H9 (cell line): Measurements from ENCODE around the gene C13orf46. TPM values are rescaled to one million over a fixed set of nuclear protein-coding genes. Genes with fewer than 3 reads are reported as not detected.

ENCODE experiments used
- DNase-seq: peaks from one replicate; pipeline ENCODE4 v3.0.0-alpha.2; 2017
- H2AFZ ChIP-seq: one replicate; pipeline ENCODE4 v1.6.1; 2013; ENCODE audit warnings: mild to moderate bottlenecking, low read length, control low read depth, moderate library complexity
- H2AK5ac ChIP-seq: 2 replicates; pipeline ENCODE4 v1.6.1; 2013; ENCODE audit warnings: low read length, control low read depth, mixed read lengths; ENCODE audit not compliant: insufficient read length
- H2BK120ac ChIP-seq: one replicate; pipeline ENCODE4 v1.6.1; 2013; ENCODE audit warnings: low read depth, mild to moderate bottlenecking, low read length, control low read depth, inconsistent platforms; ENCODE audit not compliant: poor library complexity, severe bottlenecking
- H2BK12ac ChIP-seq: 2 replicates; pipeline ENCODE4 v1.6.1; 2013; ENCODE audit warnings: low read length, control low read depth, mixed read lengths, low read depth; ENCODE audit not compliant: insufficient read length
- H2BK15ac ChIP-seq: 2 replicates; pipeline ENCODE4 v1.6.1; 2013; ENCODE audit warnings: low read depth, low read length, control low read depth
- H2BK20ac ChIP-seq: one replicate; pipeline ENCODE4 v1.6.1; 2013; ENCODE audit warnings: low read depth, mild to moderate bottlenecking, low read length, control low read depth, inconsistent platforms; ENCODE audit not compliant: poor library complexity, severe bottlenecking
- H2BK5ac ChIP-seq: 2 replicates; pipeline ENCODE4 v1.6.1; 2013; ENCODE audit warnings: low read length, control low read depth, mixed read lengths; ENCODE audit not compliant: insufficient read length
- H3K14ac ChIP-seq: 2 replicates; pipeline ENCODE4 v1.6.1; 2013; ENCODE audit warnings: low read length, control low read depth; ENCODE audit not compliant: insufficient read depth
- H3K18ac ChIP-seq: 2 replicates; pipeline ENCODE4 v1.6.1; 2013; ENCODE audit warnings: low read depth, mild to moderate bottlenecking, mixed read lengths, low read length, control low read depth; ENCODE audit not compliant: insufficient read length
- H3K23ac ChIP-seq: 2 replicates; pipeline ENCODE4 v1.6.1; 2013; ENCODE audit warnings: low read length, control low read depth, mixed read lengths, low read depth; ENCODE audit not compliant: insufficient read length
- H3K23me2 ChIP-seq: 2 replicates; pipeline ENCODE4 v1.6.1; 2013; ENCODE audit warnings: low read depth, mild to moderate bottlenecking, mixed read lengths, low read length, control low read depth; ENCODE audit not compliant: insufficient read length, poor library complexity, severe bottlenecking
- H3K27ac ChIP-seq: 2 replicates; pipeline ENCODE4 v1.5.1; 2013; ENCODE audit warnings: low read length, control low read depth, mixed read lengths, low read depth; ENCODE audit not compliant: insufficient read length
- H3K27me3 ChIP-seq: 2 replicates; pipeline ENCODE4 v1.6.1; 2013; ENCODE audit warnings: low read length, control low read depth, inconsistent platforms; ENCODE audit not compliant: insufficient read depth
- H3K4ac ChIP-seq: 2 replicates; pipeline ENCODE4 v1.6.1; 2013; ENCODE audit warnings: low read depth, mild to moderate bottlenecking, control low read depth, inconsistent platforms, low read length, moderate library complexity
- H3K4me1 ChIP-seq: 2 replicates; pipeline ENCODE4 v1.6.1; 2013; ENCODE audit warnings: low read length, control low read depth, inconsistent platforms; ENCODE audit not compliant: insufficient read depth
- H3K4me2 ChIP-seq: 2 replicates; pipeline ENCODE4 v1.6.1; 2013; ENCODE audit warnings: low read length, control low read depth, mixed read lengths; ENCODE audit not compliant: insufficient read length, insufficient read depth
- H3K56ac ChIP-seq: 2 replicates; pipeline ENCODE4 v1.6.1; 2013; ENCODE audit warnings: low read depth, mild to moderate bottlenecking, mixed read lengths, low read length, control low read depth; ENCODE audit not compliant: insufficient read length
- H3K79me1 ChIP-seq: 2 replicates; pipeline ENCODE4 v1.6.1; 2013; ENCODE audit warnings: low read depth, mild to moderate bottlenecking, moderate library complexity, low read length, control low read depth, inconsistent platforms; ENCODE audit not compliant: insufficient read depth, poor library complexity, severe bottlenecking
- H3K79me2 ChIP-seq: 2 replicates; pipeline ENCODE4 v1.6.1; 2013; ENCODE audit warnings: low read length, control low read depth, inconsistent platforms; ENCODE audit not compliant: insufficient read depth
- H3K9ac ChIP-seq: 2 replicates; pipeline ENCODE4 v1.6.1; 2013; ENCODE audit warnings: low read length, control low read depth, mixed read lengths; ENCODE audit not compliant: insufficient read length; ENCODE audit errors: extremely low read depth
- H3K9me3 ChIP-seq: one replicate; pipeline ENCODE4 v1.6.1; 2013; ENCODE audit warnings: low read depth, low read length, inconsistent platforms; ENCODE audit not compliant: control insufficient read depth
- H3T11ph ChIP-seq: one replicate; pipeline ENCODE4 v1.6.1; 2013; ENCODE audit warnings: mild to moderate bottlenecking, low read length, control low read depth, inconsistent platforms
- H4K20me1 ChIP-seq: one replicate; pipeline ENCODE4 v1.6.1; 2013; ENCODE audit not compliant: control insufficient read depth, insufficient read length, insufficient read depth
- H4K5ac ChIP-seq: 2 replicates; pipeline ENCODE4 v1.6.1; 2013; ENCODE audit warnings: low read depth, mild to moderate bottlenecking, mixed read lengths, low read length, control low read depth; ENCODE audit not compliant: insufficient read length
- H4K8ac ChIP-seq: replicated peaks from 2 replicates; pipeline ENCODE4 v1.6.1; 2013; ENCODE audit warnings: low read length, control low read depth, mixed read lengths, low read depth; ENCODE audit not compliant: insufficient read length
- H4K91ac ChIP-seq: 2 replicates; pipeline ENCODE4 v1.6.1; 2013; ENCODE audit warnings: low read depth, mild to moderate bottlenecking, moderate library complexity, mixed read lengths, low read length, control low read depth; ENCODE audit not compliant: insufficient read length
- H3K27ac Mint-ChIP-seq, 3 experiments: 2 replicates in 2 of 3; 3 replicates in 1 of 3; pipeline ENCODE4 v1.8.0; 2020 to 2021; ENCODE audit warnings: mixed read lengths in 3 of 3, mild to moderate bottlenecking in 1 of 3, moderate library complexity in 1 of 3
- H3K27me3 Mint-ChIP-seq: 2 replicates; pipeline ENCODE4 v1.8.0; 2021; ENCODE audit warnings: low read depth, mild to moderate bottlenecking, moderate library complexity, mixed read lengths
- H3K36me3 Mint-ChIP-seq, 3 experiments: 2 replicates in 2 of 3; 3 replicates in 1 of 3; pipeline ENCODE4 v1.8.0; 2020 to 2021; ENCODE audit warnings: low read depth in 3 of 3, mixed read lengths in 3 of 3; ENCODE audit not compliant: insufficient read depth in 1 of 3
- H3K4me1 Mint-ChIP-seq, 2 experiments: 2 replicates each; pipeline ENCODE4 v1.8.0; 2020; ENCODE audit warnings: mixed read lengths in 2 of 2
- H3K4me3 Mint-ChIP-seq, 2 experiments: 2 replicates in 1 of 2; 3 replicates in 1 of 2; pipeline ENCODE4 v1.8.0; 2020 to 2021; ENCODE audit warnings: mild to moderate bottlenecking in 2 of 2, mixed read lengths in 2 of 2, moderate library complexity in 1 of 2
- H3K9me3 Mint-ChIP-seq, 2 experiments: 2 replicates in 1 of 2; 3 replicates in 1 of 2; pipeline ENCODE4 v1.8.0; 2020; ENCODE audit warnings: mild to moderate bottlenecking in 2 of 2, mixed read lengths in 2 of 2, moderate library complexity in 1 of 2
- CTCF ChIP-seq: fragments of 200-600 bp; sonication (generic); conservative IDR thresholded peaks from 3 replicates; pipeline ENCODE4 v1.8.0; 2021; ENCODE audit warnings: antibody characterized with exemption, mild to moderate bottlenecking
- WGBS: extraction: QIAGEN DNeasy Blood & Tissue Kit; methylation state at CpG from one replicate; pipeline ENCODE4 v1.1.7; 2013; ENCODE audit warnings: missing lambda C conversion rate, low lambda C conversion rate, mixed read lengths; ENCODE audit not compliant: insufficient read length; ENCODE audit errors: extremely low coverage; 5-methylcytosine and 5-hydroxymethylcytosine counted together
- total RNA-seq: library from RNA; stranded (reverse); gene quantifications from 2 replicates; pipeline ENCODE4 v1.2.1, GENCODE V29; 2021

C13orf46 gene
- total RNA-seq, 1 experiment from 2014 or later = 0.55 TPM

- Histone ChIP-seq H3K4ac (no peak overlapping the region), H3K27ac (no peak overlapping the region), H3K23ac (no peak overlapping the region), H3K4me1 (no peaks in the 10 kb centered on the region), H3K4me2 (no peak overlapping the region), H4K20me1 (no peaks in the 10 kb centered on the region), H2BK20ac (no peak overlapping the region), H3K9ac (no peak overlapping the region), H2BK5ac (no peak overlapping the region), H3K27me3 (no peaks in the 10 kb centered on the region), H3K79me2 (no peaks in the 10 kb centered on the region), H4K5ac (no peak overlapping the region), H3K9me3 (no peaks in the 10 kb centered on the region), H2BK120ac (no peak overlapping the region), H3K23me2 (no peaks in the 10 kb centered on the region), H2AFZ (no peak overlapping the region), H2BK12ac (no peak overlapping the region), H3K56ac (no peak overlapping the region), H2BK15ac (no peak overlapping the region), H4K91ac (no peak overlapping the region), H3K79me1 (no peaks in the 10 kb centered on the region), H2AK5ac (no peak overlapping the region), H3K14ac (no peak overlapping the region), H3T11ph (no peak overlapping the region), H4K8ac (no peak overlapping the region), H3K18ac (no peak overlapping the region)
- no CpG with 5 or more reads among the region's 14 CpGs for WGBS
- Mint-ChIP-seq H3K36me3 (no peaks in the 10 kb centered on the region), H3K27ac (no peak overlapping the region), H3K4me1 (peaks cover 0 to 5% of the 10 kb centered on the region in 2 experiments; a peak in 2 of 4 replicates), H3K9me3 (no peaks in the 10 kb centered on the region), H3K4me3 (no peak overlapping the region), H3K27me3 (no peaks in the 10 kb centered on the region; the same call in 1 of the 2 replicates)
- no peak for DNase-seq
- TF ChIP-seq CTCF = no peak
Measured at GRCh38 chr13:113948034-113948742, 25.7 kb downstream of the C13orf46 start.
